Fibroblast of gingiva (primary cell): ENCODE data around the gene UBE2A.

Source experiments
- DNase-seq: peaks from one replicate; pipeline ENCODE4 v3.0.0-alpha.2; 2011; ENCODE audit warnings: low read depth

The UBE2A gene

DNA sequence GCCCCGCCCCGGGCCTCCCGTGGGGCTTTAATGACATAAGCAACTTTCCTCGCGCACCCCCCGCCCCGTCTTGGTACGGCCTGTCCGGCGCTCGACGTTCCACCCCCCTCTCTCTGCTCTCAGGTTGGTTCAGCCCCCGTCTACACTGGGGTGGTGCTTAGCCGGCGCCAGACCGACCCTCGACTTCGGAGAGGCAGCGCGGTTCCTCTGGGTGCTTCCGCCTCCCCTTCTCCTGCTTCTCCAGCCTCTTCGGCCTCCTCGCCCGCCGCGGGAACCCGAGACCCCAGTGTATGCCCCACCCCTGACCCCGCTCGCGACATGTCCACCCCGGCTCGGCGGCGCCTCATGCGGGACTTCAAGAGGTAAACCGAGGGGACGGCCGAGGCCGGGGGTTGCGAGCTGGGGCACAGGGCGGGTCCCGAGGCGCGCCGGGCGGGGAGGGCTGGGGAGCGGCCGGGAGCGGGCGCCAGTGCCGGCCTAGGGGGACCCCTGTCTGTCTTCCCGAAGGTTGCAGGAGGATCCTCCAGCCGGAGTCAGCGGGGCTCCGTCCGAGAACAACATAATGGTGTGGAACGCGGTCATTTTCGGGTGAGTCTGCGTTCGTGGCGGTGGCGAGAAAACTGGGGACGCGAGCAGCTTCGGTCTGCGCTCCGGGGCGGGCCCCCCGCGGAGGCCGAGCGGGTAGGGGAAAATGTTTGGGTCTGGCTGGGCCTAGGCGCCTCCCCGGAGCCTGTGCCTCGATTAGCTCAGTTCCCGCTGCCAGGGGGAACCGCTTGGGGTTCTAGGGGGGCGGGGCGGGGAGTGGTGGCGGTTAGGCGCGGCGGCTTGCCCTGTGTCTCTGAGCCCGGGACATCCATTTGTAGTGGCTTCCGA lies at the start of gene UBE2A:
Gene UBE2A, plus strand, starts transcription at position 170 of the 873 bp plus-strand sequence. Its CDS starts 149 bp downstream, at position 319.
- DNase-seq, result peak; percentile 93

GRCh38 chrX:119529345-119530276 lies 44.8 kb upstream of the UBE2A start:
- no peak for DNase-seq

DNA sequence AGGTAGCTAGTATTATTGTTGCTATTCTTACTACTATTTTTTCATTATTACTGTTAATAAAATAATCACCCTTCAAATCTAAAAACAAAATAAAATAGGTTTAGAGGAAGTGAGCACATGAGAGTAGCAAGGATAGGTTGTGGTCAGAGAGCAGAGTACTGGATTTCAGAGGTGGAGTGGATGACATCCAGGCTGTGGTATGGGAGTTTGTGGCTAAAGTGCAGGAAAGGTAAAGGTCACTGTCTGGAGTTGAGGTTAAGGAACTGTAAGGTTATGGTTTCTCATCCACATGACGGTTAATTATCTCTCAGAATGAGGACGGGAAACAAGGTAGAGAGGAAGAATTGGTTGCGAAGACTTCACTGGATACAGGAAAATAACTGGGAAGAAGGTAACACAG lies 36.9 kb upstream of the UBE2A start:
- DNase-seq, result no peak

- DNase-seq, result no peak
These were observed 34.5 kb upstream of the UBE2A start for GRCh38 chrX:119539872-119540271.

GRCh38 chrX:119541188-119541587 lies 33.2 kb upstream of the UBE2A start:
- peak; percentile 72 for DNase-seq

DNA sequence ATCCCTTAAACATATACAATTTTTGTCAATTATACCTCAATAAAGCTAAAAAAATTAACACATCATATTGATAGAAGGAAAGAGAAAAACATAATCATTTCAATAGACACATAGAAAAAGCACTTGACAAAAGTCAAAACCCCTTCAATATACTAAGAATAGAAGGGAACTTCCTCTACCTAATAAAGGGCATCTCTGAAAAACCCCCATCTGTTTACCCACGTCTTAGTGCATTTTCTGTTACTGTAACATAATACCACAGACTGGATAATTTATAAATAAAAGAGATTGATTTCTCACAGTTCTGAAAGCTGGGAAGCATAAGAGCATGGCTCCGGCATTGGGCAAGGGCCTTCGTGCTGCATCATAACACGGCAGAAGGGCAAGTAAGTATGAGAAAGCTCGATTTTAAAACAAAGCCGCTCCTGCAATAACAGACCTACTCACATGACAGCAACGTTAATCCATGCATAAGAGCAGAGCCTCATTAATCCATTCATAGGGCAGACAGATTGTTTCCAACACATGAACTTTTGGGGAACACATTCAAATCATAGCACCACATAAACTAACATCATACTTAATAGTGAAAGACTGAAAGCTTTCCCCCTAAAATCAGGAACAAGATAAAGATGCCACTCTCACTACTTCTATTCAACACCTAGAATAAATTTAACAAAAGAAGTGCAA lies 24.9 kb upstream of the UBE2A start:
- DNase-seq, result peak; percentile 11

GRCh38 chrX:119552508-119552907 lies 21.9 kb upstream of the UBE2A start:
- DNase-seq, result peak; percentile 62

- DNase-seq, result peak; percentile 88
These were observed 9.2 kb upstream of the UBE2A start, which contains the start of gene STEEP1 for GRCh38 chrX:119565107-119565663. Gene STEEP1 (minus strand): TSS chrX:119565409. CDS start chrX:119565355, 54 bp downstream.

GRCh38 chrX:119570351-119570835 lies 4.0 kb upstream of the UBE2A start:
- no peak for DNase-seq

DNA sequence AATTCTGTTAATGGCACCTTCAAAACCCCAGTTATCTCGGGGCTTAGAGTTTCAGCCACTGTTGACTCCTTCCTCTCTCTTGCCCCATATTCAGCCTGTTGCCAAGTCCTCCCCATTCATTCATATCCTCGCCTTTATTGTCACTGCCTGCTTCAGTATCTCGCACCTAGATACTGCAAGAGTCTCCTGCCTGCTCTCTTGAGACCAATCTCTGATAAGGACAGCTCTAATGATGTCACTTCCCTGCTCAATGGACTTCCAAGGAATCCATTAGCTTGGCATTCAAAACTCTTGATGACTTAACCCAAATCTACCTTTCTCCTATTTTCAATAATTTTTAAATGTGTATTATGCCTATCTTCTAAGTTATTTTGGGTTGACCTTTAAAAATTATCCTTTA lies 1.1 kb upstream of the UBE2A start:
- DNase-seq, result no peak

DNA sequence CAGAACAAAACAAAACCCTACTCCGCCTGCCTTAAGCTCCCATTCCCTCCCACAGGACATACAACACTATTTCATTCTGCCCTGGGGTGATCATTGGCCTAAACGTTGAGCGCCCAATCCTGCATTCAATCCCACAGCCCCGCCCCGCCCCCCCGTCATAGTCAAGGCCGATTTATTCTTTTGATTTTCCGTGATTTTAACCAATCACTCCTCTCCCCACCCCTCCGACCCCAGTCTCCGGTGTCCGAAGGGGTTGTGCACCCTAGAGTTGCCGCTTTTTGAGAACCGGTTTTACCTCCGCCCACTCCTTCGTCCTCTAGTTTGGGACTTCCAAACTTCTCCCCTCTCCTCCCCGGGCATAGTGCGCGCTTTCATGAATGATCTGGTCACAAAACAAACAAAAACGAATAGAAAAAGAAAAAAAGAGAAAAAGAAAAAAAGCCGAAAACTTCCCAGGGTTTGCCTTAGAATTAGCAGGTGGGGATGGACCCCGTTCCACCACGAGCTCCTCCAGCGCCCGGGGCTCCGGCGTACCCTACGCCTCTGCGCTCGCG lies 446 bp upstream of the UBE2A start:
- peak; percentile 60 for DNase-seq

DNA sequence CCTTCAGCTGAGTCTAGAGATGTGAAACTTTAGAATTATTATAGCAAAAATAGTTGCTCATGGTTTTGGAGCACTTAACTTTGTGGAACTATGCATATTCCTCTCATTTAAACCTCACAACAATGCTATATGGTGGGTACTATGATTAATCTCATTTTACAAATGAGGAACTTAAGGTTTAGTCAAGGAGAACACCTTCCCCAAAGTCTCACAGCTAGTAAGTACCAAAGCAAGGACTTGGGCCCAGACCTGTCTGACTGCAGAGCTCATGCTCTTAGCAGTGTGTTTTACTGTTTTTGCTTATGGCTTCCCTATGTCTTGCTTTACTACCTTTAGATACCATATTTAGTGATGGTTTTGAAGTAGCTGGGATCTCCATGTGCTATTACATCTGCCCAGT lies 5.1 kb downstream of the UBE2A start:
- DNase-seq, result no peak

DNA sequence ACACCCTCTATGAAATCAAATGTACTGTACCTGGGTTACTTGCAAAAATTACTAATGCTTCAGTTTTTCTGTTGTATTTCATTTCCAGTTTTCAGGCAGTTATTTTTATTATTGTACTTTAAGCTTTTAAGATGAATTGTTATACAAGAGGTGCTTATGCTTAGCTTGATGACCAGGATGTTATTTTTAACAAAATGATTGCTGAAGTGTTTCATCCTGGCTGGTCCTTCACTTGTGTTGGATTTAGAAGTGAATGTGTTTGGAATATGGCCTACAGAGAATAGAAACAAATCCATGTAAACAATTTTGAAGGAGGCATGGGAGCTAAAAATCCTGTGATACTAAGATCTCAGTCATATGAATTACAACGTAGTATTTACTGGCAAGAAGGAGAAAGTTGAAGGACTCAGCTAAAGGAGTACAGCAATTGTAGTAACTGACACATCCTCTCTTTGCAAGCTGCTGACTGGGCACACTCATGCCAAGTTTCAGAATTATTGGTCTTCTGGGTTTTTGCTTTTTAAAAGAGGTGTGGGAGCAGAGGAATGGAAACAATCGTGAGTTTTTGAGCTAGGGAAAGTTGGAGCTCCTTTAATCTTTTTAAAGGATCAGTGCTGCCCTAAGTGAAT lies 9.2 kb downstream of the UBE2A start:
- DNase-seq, result no peak

- DNase-seq, result no peak
These were observed 15.4 kb downstream of the UBE2A start for GRCh38 chrX:119589810-119590209.

DNA sequence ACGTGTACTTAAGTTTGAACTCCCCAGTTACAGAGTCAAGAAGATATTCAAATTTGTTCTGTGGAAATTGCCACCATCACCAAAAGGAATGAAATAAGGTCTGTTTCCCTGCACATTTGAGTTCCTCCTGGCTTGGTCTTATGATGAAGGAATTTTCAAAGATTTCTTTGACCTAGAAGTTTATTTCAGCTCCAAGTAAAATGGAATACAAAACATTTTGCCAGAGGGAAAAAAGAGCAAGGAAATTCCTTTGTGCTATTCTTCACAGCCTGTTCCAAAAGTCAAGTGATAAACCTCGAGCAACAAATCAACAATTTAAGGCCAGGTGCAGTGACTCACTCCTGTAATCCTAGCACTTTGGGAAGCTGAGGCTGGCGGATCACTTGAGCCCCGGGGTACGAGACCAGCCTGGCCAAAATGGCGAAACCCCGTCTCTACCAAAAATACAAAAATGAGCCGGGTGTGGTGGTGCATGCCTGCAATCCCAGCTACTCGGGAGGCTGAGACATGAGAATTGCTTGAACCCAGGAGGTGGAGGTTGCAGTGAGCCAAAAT lies 28.4 kb downstream of the UBE2A start:
- no peak for DNase-seq

DNA sequence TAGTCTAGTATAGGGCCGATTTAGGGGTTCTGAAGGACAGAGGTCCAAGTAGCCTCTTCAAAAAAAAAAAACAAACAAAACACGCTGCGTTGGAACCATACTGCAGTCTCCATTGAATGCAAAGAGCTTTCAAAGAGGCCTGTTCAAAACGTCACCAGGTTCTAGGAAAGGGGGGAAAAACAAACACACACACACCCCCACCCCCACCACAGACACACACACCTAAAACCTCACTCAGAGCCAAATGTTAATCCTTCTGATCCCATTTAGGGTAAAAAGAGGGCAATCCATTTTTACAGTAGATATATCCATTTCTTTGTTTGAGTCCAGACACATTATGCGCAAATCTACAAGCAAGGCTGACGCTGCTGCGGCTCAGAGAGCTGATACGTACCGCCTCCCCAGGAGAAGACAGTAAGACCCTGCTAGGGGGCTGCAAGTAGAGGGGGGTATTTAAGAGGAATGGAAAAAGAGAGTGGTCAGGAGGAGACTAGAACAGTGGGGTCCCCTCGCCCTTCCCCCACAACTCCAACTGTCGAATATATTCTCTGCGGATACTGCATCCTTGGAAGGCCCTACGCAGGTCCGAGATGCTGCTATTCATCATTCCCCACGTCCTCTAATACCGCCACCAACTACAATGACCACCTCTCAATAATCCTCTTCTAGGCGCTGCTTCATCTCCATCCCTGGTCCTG lies 30.6 kb downstream of the UBE2A start:
- no peak for DNase-seq

DNA sequence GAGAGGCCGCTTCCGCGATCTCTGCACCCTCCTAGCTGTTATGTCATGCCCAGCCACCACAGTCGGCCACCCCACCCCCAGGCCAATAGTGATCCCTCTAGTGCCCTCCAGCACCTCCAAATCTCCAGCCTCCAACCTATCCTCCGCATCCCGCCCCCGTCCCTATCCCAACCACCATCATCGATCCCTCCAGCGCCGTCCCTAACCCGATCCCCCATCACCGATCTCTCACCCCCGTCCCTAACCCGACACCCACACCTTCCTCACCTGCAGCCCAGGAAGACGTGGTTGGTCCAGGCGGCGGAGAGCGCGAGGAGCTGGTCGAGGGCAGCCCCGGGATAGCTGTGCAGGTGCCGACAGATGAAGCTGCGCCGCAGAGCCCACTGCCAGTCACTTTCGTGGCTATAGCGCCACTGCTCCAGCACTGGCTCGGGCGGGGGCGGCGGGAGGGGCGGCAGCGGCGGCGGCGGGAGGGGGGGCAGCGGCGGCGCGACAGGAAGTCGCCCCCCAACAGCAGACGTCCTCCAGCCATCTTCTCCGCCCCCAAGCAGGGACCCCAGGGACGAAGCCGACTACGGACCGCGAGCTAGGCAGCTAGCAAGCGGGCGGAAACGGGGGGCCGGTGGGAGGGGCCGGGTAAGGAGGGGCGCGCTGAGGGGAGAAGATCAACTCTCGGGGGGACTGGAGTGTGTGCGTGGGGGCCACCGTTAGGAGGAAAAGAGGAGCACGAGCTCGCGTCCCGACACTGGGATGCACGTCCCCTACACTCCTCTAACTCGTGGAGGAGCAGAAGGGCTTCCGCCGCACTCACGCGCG lies 31.3 kb downstream of the UBE2A start:
- no peak for DNase-seq

GRCh38 chrX:119606280-119607017 lies 32.1 kb downstream of the UBE2A start, which contains the start of gene NKRF:
Gene NKRF (minus strand): TSS chrX:119606424.
- DNase-seq, result peak; percentile 89
